ENCODE data around the gene RELT.

The RELT gene

GRCh38 chr11:73395297-73396208, 19.4 kb downstream of the RELT start:
- peaks cover 100% of the 10 kb centered on the region for H3K36me3 Mint-ChIP-seq (ENCODE audit: low read depth)
- peaks cover 82% of the 10 kb centered on the region for H3K4me1 Mint-ChIP-seq (ENCODE audit: low read depth)
- H3K9me3 Mint-ChIP-seq: no peaks in the 10 kb centered on the region
- intact Hi-C loops (cut with micrococcal nuclease): no loop called here
- H3K27ac Mint-ChIP-seq: peak overlapping the region; percentile 13
- H3K4me3 Mint-ChIP-seq: no peak overlapping the region
- H3K27me3 Mint-ChIP-seq: no peaks in the 10 kb centered on the region

DNA sequence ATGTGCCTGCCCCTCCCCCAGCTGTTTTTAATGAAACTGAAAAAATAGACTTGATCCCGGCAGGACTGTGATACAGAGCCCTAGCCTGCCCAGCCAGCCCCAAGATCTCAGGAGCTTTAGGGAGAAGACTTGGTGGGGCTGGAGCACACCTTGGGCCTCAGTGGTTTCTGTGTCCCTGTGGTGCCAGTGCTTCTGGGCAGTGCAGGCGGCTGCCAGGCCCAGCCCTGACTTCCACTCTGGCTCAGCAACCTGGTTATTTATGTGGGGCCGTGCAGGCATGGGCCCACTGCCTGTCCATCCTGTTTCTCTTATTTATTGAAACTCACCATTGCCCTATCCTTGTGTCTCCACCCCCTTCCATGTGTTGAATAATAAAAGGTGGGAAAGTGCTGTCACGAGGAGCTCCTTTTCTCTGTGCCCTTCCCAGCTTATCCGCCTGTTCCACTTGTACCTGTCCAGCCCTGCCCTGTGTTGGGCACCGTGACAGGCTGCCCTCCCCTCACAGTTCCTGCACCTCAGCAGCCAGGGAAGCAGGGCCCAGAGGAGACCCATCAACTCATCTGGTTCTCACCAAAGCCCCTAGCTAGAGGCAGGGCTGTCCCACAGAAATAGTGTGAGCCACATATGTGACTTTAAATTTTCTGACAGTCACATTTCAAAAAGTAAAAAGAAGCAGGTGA, 20.2 kb downstream of the RELT start:
- Mint-ChIP-seq H3K36me3 (ENCODE audit: low read depth) (peaks cover 100% of the 10 kb centered on the region), H3K27ac (peak overlapping the region; percentile 13), H3K9me3 (no peaks in the 10 kb centered on the region), H3K27me3 (no peaks in the 10 kb centered on the region), H3K4me1 (ENCODE audit: low read depth) (peaks cover 77% of the 10 kb centered on the region), H3K4me3 (no peak overlapping the region)
- intact Hi-C loops (cut with micrococcal nuclease): no loop called here

- intact Hi-C loops (cut with micrococcal nuclease): no loop called here
- Mint-ChIP-seq H3K4me1 (ENCODE audit: low read depth) (peaks cover 77% of the 10 kb centered on the region), H3K4me3 (no peak overlapping the region), H3K36me3 (ENCODE audit: low read depth) (peaks cover 100% of the 10 kb centered on the region), H3K9me3 (no peaks in the 10 kb centered on the region), H3K27me3 (no peaks in the 10 kb centered on the region), H3K27ac (no peak overlapping the region)
Measured at GRCh38 chr11:73396985-73397384, 20.8 kb downstream of the RELT start.

- H3K4me1 Mint-ChIP-seq (ENCODE audit: low read depth): peaks cover 76% of the 10 kb centered on the region
- intact Hi-C loops (cut with micrococcal nuclease): no loop called here
- no peaks in the 10 kb centered on the region for H3K27me3 Mint-ChIP-seq
- no peaks in the 10 kb centered on the region for H3K9me3 Mint-ChIP-seq
- H3K36me3 Mint-ChIP-seq (ENCODE audit: low read depth): peaks cover 99% of the 10 kb centered on the region
- peak overlapping the region; percentile 51 for H3K27ac Mint-ChIP-seq
- H3K4me3 Mint-ChIP-seq: no peak overlapping the region
Measured at GRCh38 chr11:73397468-73398131, 21.4 kb downstream of the RELT start.

DNA sequence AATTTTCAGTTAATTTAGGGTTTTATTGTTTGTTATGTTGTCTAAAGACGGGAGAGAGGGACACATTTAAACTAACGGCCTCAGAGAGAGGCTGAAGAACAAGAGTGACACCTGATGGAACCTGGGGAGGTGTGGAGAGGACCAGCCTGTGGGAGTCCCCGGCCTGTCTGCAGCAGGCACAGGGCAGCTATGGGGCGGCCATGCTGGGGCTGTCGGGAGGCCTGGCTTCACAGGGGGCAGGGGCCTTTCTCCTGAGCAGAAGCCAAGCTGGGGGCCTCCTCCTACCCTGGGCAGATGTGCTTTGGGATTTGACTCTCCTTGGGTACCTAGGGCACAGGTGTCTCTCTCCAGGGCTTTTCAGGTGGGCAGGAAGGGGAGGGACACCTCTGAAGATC, 21.9 kb downstream of the RELT start:
- Mint-ChIP-seq H3K36me3 (ENCODE audit: low read depth) (peaks cover 99% of the 10 kb centered on the region), H3K4me1 (ENCODE audit: low read depth) (peaks cover 76% of the 10 kb centered on the region), H3K27me3 (no peaks in the 10 kb centered on the region), H3K27ac (no peak overlapping the region), H3K9me3 (no peaks in the 10 kb centered on the region), H3K4me3 (no peak overlapping the region)
- intact Hi-C loops (cut with micrococcal nuclease): no loop called here

GRCh38 chr11:73398721-73399120, 22.5 kb downstream of the RELT start:
- Mint-ChIP-seq H3K4me1 (ENCODE audit: low read depth) (peaks cover 76% of the 10 kb centered on the region), H3K9me3 (no peaks in the 10 kb centered on the region), H3K36me3 (ENCODE audit: low read depth) (peaks cover 94% of the 10 kb centered on the region), H3K27me3 (no peaks in the 10 kb centered on the region), H3K4me3 (no peak overlapping the region), H3K27ac (peak overlapping the region; percentile 23)
- intact Hi-C loops (cut with micrococcal nuclease): no loop called here

DNA sequence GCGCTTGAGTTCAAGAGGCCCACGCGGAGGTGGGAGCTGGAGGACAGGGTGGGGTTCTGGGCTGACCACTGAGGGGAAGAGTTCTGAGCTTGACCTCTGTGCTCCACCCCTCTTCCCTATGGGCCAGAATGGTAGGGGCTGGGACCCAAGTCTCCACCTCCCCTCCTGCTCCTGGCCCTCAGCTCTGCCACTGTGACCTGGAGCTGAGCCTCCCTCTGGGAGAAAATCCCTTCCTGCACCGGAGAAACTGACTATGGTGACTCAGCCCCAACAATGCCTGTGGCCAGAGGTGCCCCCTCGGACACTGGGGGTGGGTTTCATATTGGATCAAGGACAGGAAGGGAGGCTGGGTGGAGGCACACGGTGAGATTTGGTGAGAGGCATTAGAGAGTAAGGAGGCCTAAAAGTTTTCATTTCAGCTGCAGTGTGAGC, 23.0 kb downstream of the RELT start:
- Mint-ChIP-seq H3K27me3 (no peaks in the 10 kb centered on the region), H3K27ac (peak overlapping the region; percentile 23), H3K36me3 (ENCODE audit: low read depth) (peaks cover 90% of the 10 kb centered on the region), H3K4me1 (ENCODE audit: low read depth) (peaks cover 76% of the 10 kb centered on the region), H3K4me3 (no peak overlapping the region), H3K9me3 (no peaks in the 10 kb centered on the region)
- intact Hi-C loops (cut with micrococcal nuclease): no loop called here

DNA sequence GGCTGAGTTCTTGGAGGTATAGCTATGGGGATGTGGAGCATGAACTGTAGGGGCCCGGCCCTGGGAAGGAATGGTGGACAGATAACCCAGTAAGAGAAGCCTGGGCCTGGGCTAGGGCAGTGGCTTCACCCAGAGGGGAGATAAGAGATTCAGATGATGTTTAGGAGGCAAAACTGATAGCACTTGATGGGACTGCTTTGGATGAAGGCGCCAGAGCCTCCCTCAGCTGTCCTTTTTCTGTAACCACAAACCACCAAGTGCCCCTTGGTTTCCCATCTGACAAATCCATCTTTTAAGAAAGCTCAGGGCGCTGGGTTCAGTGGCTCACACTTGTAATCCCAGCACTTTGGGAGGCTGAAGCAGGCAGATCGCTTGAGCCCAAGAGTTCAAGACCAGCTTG, 23.4 kb downstream of the RELT start:
- H3K27me3 Mint-ChIP-seq: no peaks in the 10 kb centered on the region
- peak overlapping the region; percentile 23 for H3K27ac Mint-ChIP-seq
- no peak overlapping the region for H3K4me3 Mint-ChIP-seq
- peaks cover 85% of the 10 kb centered on the region for H3K36me3 Mint-ChIP-seq (ENCODE audit: low read depth)
- intact Hi-C loops (cut with micrococcal nuclease): no loop called here
- peaks cover 72% of the 10 kb centered on the region for H3K4me1 Mint-ChIP-seq (ENCODE audit: low read depth)
- H3K9me3 Mint-ChIP-seq: no peaks in the 10 kb centered on the region

GRCh38 chr11:73400293-73400692, 24.1 kb downstream of the RELT start:
- H3K4me3 Mint-ChIP-seq: no peak overlapping the region
- H3K27me3 Mint-ChIP-seq: no peaks in the 10 kb centered on the region
- intact Hi-C loops (cut with micrococcal nuclease): no loop called here

GRCh38 chr11:73401217-73401923, 25.2 kb downstream of the RELT start:
- Mint-ChIP-seq H3K4me1 (ENCODE audit: low read depth) (peaks cover 77% of the 10 kb centered on the region), H3K27ac (no peak overlapping the region), H3K4me3 (no peak overlapping the region), H3K9me3 (no peaks in the 10 kb centered on the region), H3K36me3 (ENCODE audit: low read depth) (peaks cover 85% of the 10 kb centered on the region), H3K27me3 (no peaks in the 10 kb centered on the region)
- intact Hi-C loops (cut with micrococcal nuclease): no loop called here

More at GRCh38 chr11:73400293-73400692, 24.1 kb downstream of the RELT start:
- Mint-ChIP-seq H3K27ac (no peak overlapping the region), H3K36me3 (ENCODE audit: low read depth) (peaks cover 85% of the 10 kb centered on the region), H3K4me1 (ENCODE audit: low read depth) (peaks cover 73% of the 10 kb centered on the region), H3K9me3 (no peaks in the 10 kb centered on the region)

DNA sequence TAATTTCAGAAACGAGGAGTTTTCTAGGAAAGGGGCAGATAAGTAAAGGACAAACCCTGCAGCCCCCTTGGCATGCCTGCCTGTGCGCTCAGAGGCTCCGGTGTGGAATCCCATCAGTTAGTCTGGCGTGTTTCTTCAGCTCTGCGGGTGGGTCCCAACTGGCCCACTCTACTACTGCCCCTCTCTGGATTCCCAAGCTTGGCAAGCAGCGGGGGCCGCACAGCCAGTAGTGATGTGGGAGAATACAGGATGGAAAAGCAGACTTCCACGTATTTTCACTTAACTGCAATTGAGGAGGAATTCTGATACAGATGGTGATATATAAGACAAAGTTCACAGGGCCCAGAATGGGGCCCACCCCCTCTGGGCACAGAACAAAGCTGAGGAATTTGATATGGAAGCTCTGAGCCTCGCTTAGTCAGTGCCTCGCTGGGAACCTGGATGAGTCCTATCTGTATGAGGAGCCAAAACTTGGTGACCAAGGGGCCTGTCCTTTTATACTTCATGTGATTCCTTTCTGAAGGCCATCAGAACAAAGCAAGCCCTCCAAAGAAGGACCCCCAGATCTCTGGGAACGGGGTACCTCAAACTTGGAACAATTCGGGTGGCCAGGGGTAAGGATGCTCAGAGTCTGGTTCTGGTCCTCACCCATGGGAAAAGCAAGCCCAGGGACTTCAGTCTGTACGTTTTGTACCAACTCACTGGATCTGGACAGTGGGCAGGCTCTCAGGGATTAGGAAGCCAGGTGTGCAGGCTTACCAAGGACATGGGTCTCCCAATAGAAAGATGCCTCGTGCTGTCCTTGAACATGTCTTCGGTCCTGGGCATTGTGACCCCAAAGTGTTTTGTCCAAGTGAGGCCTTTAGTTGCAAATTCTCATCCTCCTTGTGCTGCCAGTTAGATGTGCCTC, 26.0 kb downstream of the RELT start:
- Mint-ChIP-seq H3K27me3 (no peaks in the 10 kb centered on the region), H3K36me3 (ENCODE audit: low read depth) (peaks cover 85% of the 10 kb centered on the region), H3K4me1 (ENCODE audit: low read depth) (peaks cover 75% of the 10 kb centered on the region), H3K27ac (no peak overlapping the region), H3K4me3 (no peak overlapping the region), H3K9me3 (no peaks in the 10 kb centered on the region)
- intact Hi-C loops (cut with micrococcal nuclease): no loop called here

DNA sequence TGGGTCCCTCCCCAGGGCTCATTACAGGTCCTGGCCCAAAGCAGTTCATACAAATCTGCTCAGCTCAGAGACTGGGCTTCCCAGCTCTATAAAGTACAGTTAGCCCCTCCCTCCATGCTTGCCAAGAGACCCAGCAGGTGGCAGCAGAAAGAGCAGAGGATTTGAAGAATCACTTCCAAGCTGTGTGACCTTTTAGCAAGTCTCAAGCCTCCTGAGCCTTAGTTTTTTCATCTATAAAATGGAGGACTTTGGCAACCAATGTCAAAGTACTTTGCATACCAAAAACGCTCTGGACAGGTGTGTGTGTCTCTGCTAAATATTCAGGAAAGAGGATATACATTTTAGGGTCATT, 26.6 kb downstream of the RELT start:
- intact Hi-C loops (cut with micrococcal nuclease): no loop called here
- Mint-ChIP-seq H3K4me1 (ENCODE audit: low read depth) (peaks cover 74% of the 10 kb centered on the region), H3K27me3 (no peaks in the 10 kb centered on the region), H3K4me3 (no peak overlapping the region), H3K9me3 (no peaks in the 10 kb centered on the region), H3K36me3 (ENCODE audit: low read depth) (peaks cover 85% of the 10 kb centered on the region), H3K27ac (peak overlapping the region; percentile 35)

- intact Hi-C loops (cut with micrococcal nuclease): no loop called here
- Mint-ChIP-seq H3K27me3 (no peaks in the 10 kb centered on the region), H3K36me3 (ENCODE audit: low read depth) (peaks cover 85% of the 10 kb centered on the region), H3K9me3 (no peaks in the 10 kb centered on the region), H3K4me1 (ENCODE audit: low read depth) (peaks cover 74% of the 10 kb centered on the region), H3K4me3 (no peak overlapping the region), H3K27ac (peak overlapping the region; percentile 35)
Measured at GRCh38 chr11:73403541-73403940, 27.3 kb downstream of the RELT start.
